PC-3 (cell line): ENCODE data around the gene HS2ST1. TPM values are rescaled to one million over a fixed set of nuclear protein-coding genes. Genes with fewer than 3 reads are reported as not detected.

Experiments used
- ATAC-seq: fragments of 200-7000 bp; cut with Tn5 transposase; 2 replicates; pipeline ENCODE4 v1.9.1; 2020; ENCODE audit warnings: mild to moderate bottlenecking, moderate library complexity
- BruUV-seq: library from RNA; stranded (reverse); fragments of 400-500 nt; replicated peaks from 2 replicates; lab custom pipeline; 2021; lab: Mats Ljungman, UMichigan
- CTCF ChIA-PET: fragments of 300-600 bp; sonication (Branson Sonifier 250); formaldehyde crosslinking; loops from one replicate; lab custom pipeline; 2022; ENCODE audit warnings: antibody characterized with exemption; lab: Charles Lee
- POLR2A ChIA-PET: fragments of 300-600 bp; sonication (Branson Sonifier 250); formaldehyde crosslinking; loops from one replicate; lab custom pipeline; 2022; ENCODE audit warnings: antibody characterized with exemption; ENCODE audit not compliant: unreplicated experiment; lab: Charles Lee
- DNase-seq: peaks from one replicate; pipeline ENCODE4 v3.0.0-alpha.2; 2015
- H2AFZ ChIP-seq: fragments of 300-600 bp; sonication (generic); 2 replicates; pipeline ENCODE4 v1.6.0; 2016; ENCODE audit warnings: antibody characterized with exemption, low read length
- H3F3A ChIP-seq: fragments of 300-600 bp; sonication (generic); one replicate; pipeline ENCODE4 v1.6.0; 2017; ENCODE audit warnings: antibody characterized with exemption, low read length, control low read depth, mild to moderate bottlenecking; ENCODE audit not compliant: unreplicated experiment
- H3K27ac ChIP-seq: fragments of 300-600 bp; sonication (generic); 2 replicates; pipeline ENCODE4 v1.5.1; 2016; ENCODE audit warnings: mild to moderate bottlenecking, low read length
- H3K27me3 ChIP-seq: fragments of 300-600 bp; sonication (generic); 2 replicates; pipeline ENCODE4 v1.6.1; 2016; ENCODE audit warnings: low read length, mixed read lengths
- H3K36me3 ChIP-seq: fragments of 300-600 bp; sonication (generic); 2 replicates; pipeline ENCODE4 v1.6.1; 2016; ENCODE audit warnings: low read depth, mixed run types, low read length, mixed read lengths
- H3K4me1 ChIP-seq: fragments of 300-600 bp; sonication (generic); 2 replicates; pipeline ENCODE4 v1.5.1; 2016; ENCODE audit warnings: low read length; ENCODE audit not compliant: insufficient read depth
- H3K4me2 ChIP-seq: fragments of 300-600 bp; sonication (generic); 2 replicates; pipeline ENCODE4 v1.6.0; 2016; ENCODE audit warnings: low read length
- H3K4me3 ChIP-seq: fragments of 300-600 bp; sonication (generic); 2 replicates; pipeline ENCODE4 v1.5.1; 2016; ENCODE audit warnings: mild to moderate bottlenecking, low read length, mixed read lengths
- H3K79me2 ChIP-seq: fragments of 300-600 bp; sonication (generic); 2 replicates; pipeline ENCODE4 v1.6.1; 2017; ENCODE audit warnings: low read length, mixed read lengths
- H3K9ac ChIP-seq: fragments of 300-600 bp; sonication (generic); 2 replicates; pipeline ENCODE4 v1.6.0; 2016; ENCODE audit warnings: mild to moderate bottlenecking, low read length
- H3K9me2 ChIP-seq: fragments of 300-600 bp; sonication (generic); replicated peaks from 2 replicates; pipeline ENCODE4 v1.6.1; 2016; ENCODE audit warnings: mixed run types, low read length, mixed read lengths
- H3K9me3 ChIP-seq: fragments of 300-600 bp; sonication (generic); 2 replicates; pipeline ENCODE4 v1.6.1; 2016; ENCODE audit warnings: low read length, mixed read lengths
- H4K20me1 ChIP-seq: fragments of 300-600 bp; sonication (generic); 2 replicates; pipeline ENCODE4 v1.6.1; 2016; ENCODE audit warnings: low read length, mixed read lengths
- CTCF ChIP-seq: fragments of 300-600 bp; sonication (generic); conservative IDR thresholded peaks from 2 replicates; pipeline ENCODE4 v1.5.1; 2017; ENCODE audit warnings: antibody characterized with exemption, low read depth, mild to moderate bottlenecking, low read length
- EZH2 ChIP-seq: fragments of 300-600 bp; sonication (generic); IDR thresholded peaks from one replicate; pipeline ENCODE4 v1.6.1; 2017; ENCODE audit warnings: antibody characterized with exemption, mild to moderate bottlenecking, low read length; ENCODE audit not compliant: unreplicated experiment
- EZH2phosphoT487 ChIP-seq: fragments of 300-600 bp; sonication (generic); IDR thresholded peaks from 2 replicates; pipeline ENCODE4 v1.6.1; 2018; ENCODE audit warnings: mild to moderate bottlenecking, antibody characterized with exemption, low read length, borderline replicate concordance
- intact Hi-C: fragments of 100-400 bp; cut with micrococcal nuclease; formaldehyde crosslinking; loops from 2 replicates; pipeline ENCODE4 v1.9.0; 2023
- total RNA-seq: library from RNA; depleted of rRNA; stranded (reverse); fragments of >200 nt; gene quantifications from 2 replicates; pipeline ENCODE4 v1.2.3, GENCODE V29; 2014; rRNA removed

Gene HS2ST1
- total RNA-seq, 1 experiment from 2014 or later: 15.3 TPM

- Histone ChIP-seq H3K4me2 (no peak overlapping the region), H3K36me3 (no peaks in the 10 kb centered on the region), H3F3A (no peaks in the 10 kb centered on the region), H3K4me3 (no peak overlapping the region), H3K4me1 (no peaks in the 10 kb centered on the region), H3K9ac (no peak overlapping the region), H3K27ac (no peak overlapping the region), H3K79me2 (no peaks in the 10 kb centered on the region), H3K27me3 (no peaks in the 10 kb centered on the region), H2AFZ (no peak overlapping the region), H3K9me3 (no peaks in the 10 kb centered on the region), H4K20me1 (no peaks in the 10 kb centered on the region), H3K9me2 (no peaks in the 10 kb centered on the region)
- POLR2A ChIA-PET: no interaction called here
- CTCF ChIA-PET: no interaction called here
- no peak for DNase-seq
- BruUV-seq: no TSS peak
- TF ChIP-seq CTCF (no peak), EZH2phosphoT487 (no peak)
- ATAC-seq: no peak
- intact Hi-C loops: no loop called here
These were observed 241.2 kb downstream of the HS2ST1 start for GRCh38 chr1:87155648-87156047.

- TF ChIP-seq EZH2 (no peak), CTCF (no peak), EZH2phosphoT487 (no peak)
- Histone ChIP-seq H3K9me2 (no peaks in the 10 kb centered on the region), H3K9me3 (no peaks in the 10 kb centered on the region), H3K4me3 (no peak overlapping the region), H3K27ac (no peak overlapping the region), H3K27me3 (no peaks in the 10 kb centered on the region), H4K20me1 (no peaks in the 10 kb centered on the region), H3K4me2 (no peak overlapping the region), H2AFZ (no peak overlapping the region), H3F3A (no peaks in the 10 kb centered on the region), H3K36me3 (no peaks in the 10 kb centered on the region), H3K9ac (no peak overlapping the region), H3K4me1 (no peaks in the 10 kb centered on the region), H3K79me2 (no peaks in the 10 kb centered on the region)
- ATAC-seq (no peak), DNase-seq (no peak)
- POLR2A ChIA-PET: no interaction called here
- CTCF ChIA-PET: no interaction called here
- no TSS peak for BruUV-seq
- intact Hi-C loops: no loop called here
These were observed 241.7 kb downstream of the HS2ST1 start for GRCh38 chr1:87156124-87156523.

DNA sequence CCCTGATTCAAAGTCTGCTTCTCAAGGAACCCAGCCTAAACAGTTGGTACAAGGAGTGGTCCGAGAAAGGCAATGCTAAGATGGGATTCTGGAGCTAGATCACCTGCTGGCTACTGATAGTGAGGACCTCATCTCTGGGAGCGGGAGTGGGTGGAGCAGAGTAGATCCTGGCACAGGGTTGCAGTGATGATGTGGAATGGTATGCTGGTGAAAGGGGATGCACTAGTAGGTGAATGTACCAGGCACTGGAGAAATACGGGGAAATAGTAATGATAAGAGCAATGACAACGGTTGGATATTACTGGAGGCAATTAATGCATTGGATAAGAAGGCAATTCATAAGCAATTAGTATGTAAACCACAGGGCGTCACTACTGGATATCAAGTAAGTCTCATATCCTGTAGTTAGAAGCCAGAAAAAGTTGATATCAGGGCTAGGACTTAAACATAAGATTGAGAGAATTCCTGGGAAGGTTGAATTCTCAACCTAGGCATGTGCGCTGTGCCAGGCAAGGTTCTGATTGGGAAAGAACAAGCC, 245.0 kb downstream of the HS2ST1 start:
- H3K4me1 ChIP-seq: no peaks in the 10 kb centered on the region
- BruUV-seq: no TSS peak
- H3K9ac ChIP-seq: no peak overlapping the region
- no peak overlapping the region for H3K4me3 ChIP-seq
- H3K36me3 ChIP-seq: no peaks in the 10 kb centered on the region
- H3K4me2 ChIP-seq: no peak overlapping the region
- ATAC-seq (no peak), DNase-seq (no peak)
- intact Hi-C loops: no loop called here
- no peak overlapping the region for H3K27ac ChIP-seq
- no peaks in the 10 kb centered on the region for H3K9me2 ChIP-seq
- no peaks in the 10 kb centered on the region for H3K79me2 ChIP-seq
- ChIA-PET CTCF (no interaction called here), POLR2A (no interaction called here)
- TF ChIP-seq CTCF (no peak), EZH2 (no peak), EZH2phosphoT487 (no peak)
- peaks cover 6% of the 10 kb centered on the region; the same call in 1 of the 2 replicates for H3K27me3 ChIP-seq
- no peaks in the 10 kb centered on the region for H3F3A ChIP-seq
- H2AFZ ChIP-seq: no peak overlapping the region
- no peaks in the 10 kb centered on the region for H4K20me1 ChIP-seq
- H3K9me3 ChIP-seq: no peaks in the 10 kb centered on the region

Other genes with a start within 250 kb of the HS2ST1 start
- 23.3 and 25.0 TPM in 2 replicates for gene SH3GLB1, start 210.1 kb upstream of the HS2ST1 start, total RNA-seq
- 143 and 174 TPM in 2 replicates for gene SELENOF, start 509 bp upstream of the HS2ST1 start, total RNA-seq